Stimulated activated CD8-positive, alpha-beta memory T cell treated with anti-CD3 and anti-CD28 coated beads, Interleukin-15, amount 100 ng/mL, for 24 hours (primary cell): ENCODE results near the gene PTPRM.

ENCODE experiments used
- DNase-seq: peaks from one replicate; pipeline ENCODE4 v3.0.0-alpha.2; 2020; ENCODE audit warnings: low read depth

Gene PTPRM

GRCh38 chr18:8121942-8122480, 554.9 kb downstream of the PTPRM start:
- DNase-seq: no peak

DNA sequence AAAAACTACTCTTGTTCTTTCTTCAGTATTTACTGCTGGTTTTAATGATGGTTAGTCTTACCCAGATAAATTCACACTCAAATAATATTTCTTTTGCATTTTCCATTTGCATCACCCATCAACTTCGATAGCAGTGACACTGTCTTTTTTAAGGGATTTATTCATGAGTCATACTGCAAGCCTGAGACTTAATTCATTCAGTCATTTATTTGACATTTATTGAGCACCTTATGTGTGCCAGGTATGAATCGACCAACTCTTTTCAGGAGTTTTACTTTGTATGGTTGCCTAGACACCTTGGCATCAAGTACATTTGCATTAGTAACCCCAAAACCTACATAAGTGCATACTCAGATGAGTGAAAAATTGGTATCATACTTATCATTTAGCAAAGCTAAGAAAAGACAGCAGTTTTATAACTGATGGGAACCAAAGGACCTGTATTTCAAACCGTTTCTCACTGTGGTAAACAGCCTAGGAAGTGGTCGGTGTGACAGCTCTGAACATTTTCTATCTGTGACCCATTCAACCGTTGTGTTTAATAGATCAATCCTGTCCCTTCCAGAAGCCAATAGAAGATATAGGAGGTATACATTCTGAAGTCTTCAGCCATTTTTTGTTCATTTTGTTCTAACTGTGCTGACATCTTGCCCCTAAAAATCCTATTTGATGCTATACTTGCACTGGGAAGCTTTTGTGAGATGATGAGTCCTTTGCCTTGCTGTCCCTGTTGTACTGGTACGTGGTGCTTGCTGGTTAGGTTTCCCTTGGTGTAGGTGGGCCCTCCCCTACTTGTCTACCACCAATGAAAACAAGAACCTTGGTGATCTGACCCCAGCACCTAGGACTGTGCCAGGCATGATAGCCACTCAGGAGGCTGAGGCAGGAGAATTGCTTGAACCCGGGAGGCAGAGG, 557.4 kb downstream of the PTPRM start:
- DNase-seq: no peak

DNA sequence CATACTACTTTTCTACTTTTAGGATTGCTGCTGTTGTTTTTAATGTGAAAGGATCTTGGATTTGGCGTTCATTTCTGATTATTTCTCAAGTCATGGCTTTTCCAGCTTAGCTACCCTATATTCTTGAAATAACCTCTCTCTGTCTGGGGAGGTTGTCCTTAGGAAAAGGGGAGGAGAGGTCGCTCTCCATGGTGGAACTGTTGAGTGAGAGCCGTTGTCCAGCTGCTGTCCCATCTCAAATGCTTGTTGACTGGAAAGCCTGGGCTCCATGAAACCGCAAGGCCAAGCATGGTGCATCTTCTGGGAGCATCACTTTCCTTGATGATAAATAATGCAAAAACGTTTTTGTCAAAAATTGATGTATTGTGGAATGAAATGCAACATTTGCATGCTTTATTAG, 563.0 kb downstream of the PTPRM start:
- no peak for DNase-seq

DNA sequence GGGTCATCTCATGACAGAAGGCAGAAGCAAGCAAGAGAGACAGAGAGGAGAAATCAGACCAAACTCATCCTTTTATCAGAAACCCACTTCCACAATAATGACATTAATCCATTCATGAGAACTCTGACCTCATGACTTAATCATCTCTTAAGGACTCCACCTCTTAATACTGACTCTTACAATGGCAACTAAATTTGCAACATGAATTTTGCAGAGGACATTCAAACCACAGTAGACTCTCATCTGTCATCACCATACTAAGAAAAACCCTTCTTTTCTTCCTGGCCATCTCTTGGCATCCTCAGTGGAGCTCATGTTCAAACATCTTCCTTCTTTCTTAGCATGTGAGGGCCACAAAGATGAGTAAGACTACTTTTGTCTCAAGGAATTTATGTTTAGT, 565.9 kb downstream of the PTPRM start:
- no peak for DNase-seq

DNA sequence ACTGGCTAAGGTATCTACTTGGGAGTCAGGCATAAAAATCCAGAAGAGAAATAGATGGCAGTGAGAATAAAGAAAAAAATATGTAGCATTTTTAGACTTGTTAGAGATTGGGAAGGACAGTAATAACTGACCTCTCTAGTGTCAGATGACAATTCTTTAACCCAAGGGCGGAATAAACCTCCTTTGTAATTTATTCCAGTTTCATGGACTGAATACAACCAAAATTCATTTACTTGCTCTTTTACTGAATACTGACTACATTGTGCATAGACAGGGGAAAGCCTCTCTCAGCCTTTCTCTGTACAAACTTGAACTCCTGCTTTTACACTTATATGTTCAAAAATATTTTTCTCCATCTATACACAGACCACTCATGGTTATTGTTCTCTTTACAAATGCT, 566.8 kb downstream of the PTPRM start:
- DNase-seq: no peak

DNA sequence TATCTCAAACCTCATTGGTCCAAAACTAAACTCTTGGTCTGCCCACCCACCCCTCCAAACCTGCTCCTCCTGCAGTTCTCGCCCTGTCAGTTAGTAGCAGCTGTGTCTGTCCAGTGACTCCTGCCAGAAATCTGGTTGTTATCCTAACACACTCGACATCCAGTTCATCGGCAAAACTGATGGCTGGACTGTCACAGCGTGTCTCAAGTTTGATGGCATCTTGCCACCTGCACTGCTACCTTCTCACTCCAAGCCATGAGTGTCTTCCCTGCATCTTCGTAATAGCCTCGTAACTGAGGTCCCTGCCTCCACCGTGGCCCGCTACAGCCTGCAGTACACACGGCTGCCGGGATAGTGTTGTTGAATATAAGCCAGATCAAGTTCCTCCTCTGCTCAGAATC, 572.0 kb downstream of the PTPRM start:
- DNase-seq: no peak

- no peak for DNase-seq
These were observed 572.8 kb downstream of the PTPRM start for GRCh38 chr18:8139891-8140406.

DNA sequence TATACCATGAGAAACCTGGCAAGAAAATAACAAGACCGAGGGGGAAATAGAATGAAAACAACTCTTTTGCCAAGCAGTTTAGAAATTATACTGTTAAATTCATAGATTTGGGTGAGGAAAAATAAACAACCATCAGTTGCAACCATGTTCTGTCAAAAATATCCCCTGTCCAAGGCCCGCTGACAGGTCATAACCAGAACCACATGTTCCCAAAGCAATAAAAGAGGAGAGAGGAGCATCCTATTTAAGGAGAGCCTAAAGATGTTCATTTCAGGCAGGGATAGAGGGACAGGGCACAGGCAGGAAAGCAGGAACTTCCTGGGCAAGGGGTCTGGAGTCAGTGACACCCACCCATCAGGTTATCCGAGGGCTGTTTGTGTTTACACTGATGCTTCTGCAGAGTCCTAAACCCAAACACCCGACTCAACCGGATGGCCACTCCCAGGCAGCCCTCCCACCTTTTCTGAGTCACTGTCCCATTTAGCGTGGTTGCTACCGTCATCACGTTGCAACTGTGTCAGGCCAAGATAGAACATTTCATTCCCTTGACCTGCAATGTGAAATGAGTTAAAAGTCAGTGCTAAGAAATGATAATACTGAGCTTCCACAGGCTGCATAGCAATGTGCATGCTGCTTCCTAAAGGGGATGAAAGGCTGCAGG, 573.9 kb downstream of the PTPRM start:
- no peak for DNase-seq

DNA sequence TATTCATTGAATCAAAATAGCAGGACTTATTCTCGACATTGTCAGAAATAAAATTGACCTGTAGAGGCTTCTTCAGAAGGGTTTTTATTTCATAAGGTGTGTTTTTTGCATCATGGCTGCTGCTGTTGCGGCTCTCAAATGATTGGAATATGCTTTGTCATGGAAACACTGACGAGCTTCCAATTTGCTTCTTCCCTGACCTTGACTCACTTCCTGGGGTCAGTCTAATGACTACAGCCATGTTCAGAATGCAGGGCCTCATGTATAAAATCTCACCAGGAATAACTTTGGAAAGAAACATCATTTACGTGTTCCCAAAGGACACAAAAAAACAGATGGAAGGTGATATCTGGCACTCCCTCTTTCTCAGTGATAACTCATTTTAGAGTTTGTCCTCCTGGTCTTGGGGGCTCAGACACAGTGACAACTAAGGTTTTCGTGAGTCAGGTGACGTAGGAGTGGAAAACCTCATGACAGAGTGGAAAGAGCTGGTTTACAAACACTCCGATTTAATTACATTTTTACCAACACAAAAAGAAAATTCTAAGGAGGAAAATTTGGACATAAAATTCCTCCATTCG, 575.1 kb downstream of the PTPRM start:
- DNase-seq: no peak

DNA sequence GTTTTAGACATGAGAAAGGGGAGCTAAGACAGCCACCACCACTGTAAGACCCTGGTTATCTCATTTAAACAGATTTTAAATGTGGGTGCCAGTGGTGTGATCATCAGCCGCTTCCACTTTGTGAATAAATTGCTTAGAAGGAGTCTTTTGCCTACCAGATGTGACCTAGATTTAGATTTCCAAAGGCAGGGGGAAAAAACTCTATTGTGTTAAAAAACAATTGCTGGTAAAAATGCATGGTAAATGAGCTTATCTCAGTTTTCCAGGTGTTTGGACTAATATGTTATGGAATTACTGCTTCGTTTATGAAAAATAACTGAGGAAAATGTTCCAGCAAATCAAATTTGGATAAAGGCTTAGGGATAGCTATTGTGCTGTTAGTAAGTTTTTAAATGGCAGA, 575.8 kb downstream of the PTPRM start:
- DNase-seq: no peak

GRCh38 chr18:8151181-8151580, 584.1 kb downstream of the PTPRM start:
- DNase-seq: no peak

DNA sequence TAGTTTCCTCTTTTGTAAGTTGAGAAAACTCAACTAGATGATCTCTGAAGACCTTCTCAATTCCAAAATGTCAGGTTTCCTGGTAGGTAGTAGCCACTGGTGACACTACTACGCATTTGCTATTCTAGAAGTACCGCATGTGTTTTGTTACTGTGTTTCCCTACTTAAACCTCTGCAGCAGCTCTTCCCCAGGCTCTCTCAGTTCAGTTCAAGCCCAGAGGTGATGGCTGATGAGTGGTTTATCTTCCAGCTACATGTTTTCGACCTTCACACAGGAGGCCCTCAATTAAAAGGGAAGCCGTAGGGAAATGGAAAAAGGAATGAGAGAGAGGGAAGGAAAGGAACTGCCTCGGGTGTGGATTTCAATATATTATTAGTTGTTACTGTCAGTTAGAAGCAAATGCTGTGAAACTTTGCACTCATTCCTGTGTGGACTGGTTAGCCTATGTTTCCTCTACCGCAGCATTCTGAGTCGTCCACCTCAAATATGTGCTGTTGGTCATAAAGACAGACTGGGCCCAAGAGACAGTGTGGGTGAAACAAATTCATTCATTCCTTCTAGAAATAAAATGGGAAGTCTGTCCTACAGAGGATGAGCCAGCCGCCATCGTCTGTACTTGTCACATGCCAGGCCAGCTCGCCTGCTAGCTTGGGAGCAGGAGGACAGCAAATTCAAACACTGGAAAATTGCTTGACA, 586.9 kb downstream of the PTPRM start:
- DNase-seq: no peak

DNA sequence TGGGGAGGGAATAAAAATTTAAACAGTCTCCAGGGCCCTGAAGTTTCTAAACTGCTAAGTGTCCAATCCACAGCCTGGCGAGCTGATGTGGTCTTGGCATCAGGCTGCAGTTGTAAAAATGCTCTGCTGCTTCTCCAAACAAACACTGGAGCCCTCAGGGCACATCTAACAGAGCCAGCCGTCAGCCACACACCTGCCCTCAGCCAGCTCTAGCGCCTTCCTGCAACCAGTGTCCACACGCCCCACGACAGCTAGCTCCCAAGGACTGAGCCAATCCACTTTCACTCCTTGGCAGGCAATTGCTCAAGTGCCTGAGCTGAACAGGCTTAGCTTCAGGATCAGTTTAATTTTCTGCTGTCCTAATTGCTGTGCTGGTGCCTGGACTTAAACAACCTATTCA, 595.7 kb downstream of the PTPRM start:
- no peak for DNase-seq

GRCh38 chr18:8163286-8163959, 596.3 kb downstream of the PTPRM start:
- no peak for DNase-seq

- no peak for DNase-seq
These were observed 598.0 kb downstream of the PTPRM start for GRCh38 chr18:8165095-8165494.

GRCh38 chr18:8167026-8167425, 599.9 kb downstream of the PTPRM start:
- no peak for DNase-seq

DNA sequence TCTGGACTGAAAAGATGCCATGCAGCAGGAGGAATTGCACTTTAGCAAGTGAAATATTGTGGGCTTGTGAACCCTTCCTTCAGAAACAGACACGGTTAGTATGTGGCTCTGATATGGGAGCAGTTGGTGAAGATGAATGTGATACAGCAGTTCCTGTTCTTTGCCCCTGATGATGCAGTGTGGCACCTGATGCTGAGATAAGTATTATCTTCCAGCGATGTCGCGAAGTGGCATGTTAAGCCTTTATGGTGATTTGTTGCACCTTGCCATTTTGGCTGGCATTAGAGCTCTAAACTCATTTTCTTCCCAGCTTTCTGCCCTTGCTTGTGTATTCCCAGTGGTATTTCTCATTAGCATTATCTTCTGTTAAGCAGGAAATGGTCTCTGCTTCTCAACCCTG, 600.6 kb downstream of the PTPRM start:
- no peak for DNase-seq

GRCh38 chr18:8169722-8170121, 602.6 kb downstream of the PTPRM start:
- no peak for DNase-seq

- DNase-seq: no peak
These were observed 607.7 kb downstream of the PTPRM start for GRCh38 chr18:8174771-8175170.

DNA sequence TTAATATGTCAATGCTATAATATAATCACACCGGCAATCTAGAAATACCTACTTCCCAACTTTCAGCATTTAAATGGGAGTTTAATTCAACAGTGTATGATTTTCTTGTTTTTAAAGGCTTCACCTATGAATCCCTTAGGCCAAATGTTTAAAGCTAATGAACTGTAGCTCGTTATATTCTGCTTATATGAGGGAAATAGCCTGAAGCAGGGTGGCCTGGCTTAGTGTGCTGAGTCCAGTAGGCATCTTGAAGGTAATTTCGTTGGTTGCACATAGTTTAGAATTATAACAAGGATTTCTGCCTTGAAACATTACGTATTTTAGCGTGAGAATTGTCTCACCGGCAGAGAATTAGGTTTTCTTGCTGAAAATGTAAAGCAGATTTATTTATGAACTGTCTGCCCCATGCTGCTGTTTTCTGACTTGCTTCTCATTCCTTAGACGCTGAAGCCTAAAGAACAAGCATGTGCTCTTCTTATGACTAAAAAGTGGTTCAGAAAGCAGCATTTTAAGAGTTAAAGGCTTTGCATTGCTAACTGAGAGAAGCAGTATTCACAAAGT, 608.5 kb downstream of the PTPRM start:
- no peak for DNase-seq

- no peak for DNase-seq
These were observed 609.0 kb downstream of the PTPRM start for GRCh38 chr18:8176109-8176508.
